Measurements from ENCODE around the gene PITX2.

GRCh38 chr4:110631584-110632505 is 9.0 kb upstream of the PITX2 start:
- TF ChIP-seq EZH2 (IDR thresholded peaks at IDR 0.05; ENCODE audit: insufficient read depth, poor library complexity, severe bottlenecking) = no peak
- TF ChIP-seq EZH2phosphoT487 (IDR thresholded peaks at IDR 0.05; ENCODE audit: insufficient read depth, low read depth) = no peak
